Gastroesophageal sphincter (tissue), 4 donors: ENCODE measurements around the gene ARMC3. TPM values are rescaled to one million over a fixed set of nuclear protein-coding genes. Genes with fewer than 3 reads are reported as not detected.

Source experiments
- ATAC-seq: fragments of 150-250 bp; one replicate; pipeline ENCODE4 v1.9.1; 2016; ENCODE audit warnings: mild to moderate bottlenecking, moderate library complexity
- H3K27ac ChIP-seq, 4 donors: fragments of 200-600 bp; sonication (generic) in 3 of 4; 1 replicate in 3 of 4; 2 replicates in 1 of 4; pipeline ENCODE4 v1.5.1; 2016 to 2019
- H3K27me3 ChIP-seq: fragments of 200-600 bp; sonication (generic); one replicate; pipeline ENCODE4 v1.5.1; 2019
- H3K36me3 ChIP-seq, 2 donors: fragments of 200-600 bp; sonication (generic); one replicate each; pipeline ENCODE4 v1.5.1; 2019; ENCODE audit warnings: control low read depth in 1 of 2
- H3K4me1 ChIP-seq, 3 donors: fragments of 200-600 bp; sonication (generic); 1 replicate in 2 of 3; 2 replicates in 1 of 3; pipeline ENCODE4 v1.5.1; 2016 to 2019; ENCODE audit warnings: control low read depth in 2 of 3
- H3K4me3 ChIP-seq, 2 donors: fragments of 200-600 bp; sonication (generic); one replicate each; pipeline ENCODE4 v1.5.1; 2019; ENCODE audit warnings: mild to moderate bottlenecking in 1 of 2, moderate library complexity in 1 of 2
- H3K9me3 ChIP-seq, 3 donors: fragments of 200-600 bp; sonication (generic); one replicate each; pipeline ENCODE4 v1.5.1; 2017 to 2019; ENCODE audit warnings: control low read depth in 2 of 3
- CTCF ChIP-seq, 4 experiments: fragments of 200-600 bp in 2 of 4; fragments of 450-650 bp in 2 of 4; sonication (generic) in 1 of 4; IDR thresholded peaks; one replicate each; pipeline ENCODE4 v1.5.1; 2017 to 2019; ENCODE audit warnings: antibody characterized with exemption in 4 of 4, mild to moderate bottlenecking in 2 of 4, moderate library complexity in 2 of 4
- EP300 ChIP-seq: sonication (generic); formaldehyde crosslinking; IDR thresholded peaks from one replicate; pipeline ENCODE4 v1.6.1; 2017; ENCODE audit warnings: antibody characterized with exemption, mild to moderate bottlenecking
- POLR2A ChIP-seq, 2 donors: fragments of 450-650 bp; IDR thresholded peaks; one replicate each; pipeline ENCODE4 v1.6.1; 2017; ENCODE audit warnings: antibody characterized with exemption in 2 of 2, mild to moderate bottlenecking in 2 of 2, moderate library complexity in 1 of 2
- POLR2AphosphoS5 ChIP-seq: sonication (generic); formaldehyde crosslinking; IDR thresholded peaks from one replicate; pipeline ENCODE4 v1.6.1; 2017; ENCODE audit warnings: antibody characterized with exemption
- whole genome bisulfite sequencing, 2 donors: methylation state at CpG; one replicate each; pipeline ENCODE4 v1.1.5; 2018; ENCODE audit warnings: low coverage in 1 of 2; 5-methylcytosine and 5-hydroxymethylcytosine counted together
- total RNA-seq, 4 donors: library from RNA; depleted of rRNA; stranded (reverse); fragments of >200 nt; gene quantifications; one replicate each; pipeline ENCODE4 v1.1.0, GENCODE V29; 2016

ARMC3 gene
- total RNA-seq, 4 donors from 2014 or later, result not detected

- Histone ChIP-seq H3K36me3 (no peaks in the 10 kb centered on the region), H3K4me3 (no peak overlapping the region), H3K9me3 (no peaks in the 10 kb centered on the region), H3K27ac (no peak overlapping the region), H3K27me3 (no peaks in the 10 kb centered on the region), H3K4me1 (peaks cover 0 to 13% (median 4%) of the 10 kb centered on the region in 3 donors)
- 35 to 37% methylated on average over 2 of the region's 2 CpGs for WGBS, 2 donors
- no peak for TF ChIP-seq EP300
- no peak for TF ChIP-seq POLR2A (IDR thresholded peaks at IDR 0.05)
- TF ChIP-seq CTCF (IDR thresholded peaks at IDR 0.05), result peak; percentile 11 to 47 (median 38)
- no peak for TF ChIP-seq POLR2AphosphoS5
- no peak for ATAC-seq
Observed at GRCh38 chr10:22986771-22987542, 59.1 kb downstream of the ARMC3 start.

- Histone ChIP-seq H3K27ac (no peak overlapping the region), H3K4me1 (peaks cover 0 to 13% (median 4%) of the 10 kb centered on the region in 3 donors), H3K4me3 (no peak overlapping the region), H3K36me3 (no peaks in the 10 kb centered on the region), H3K27me3 (no peaks in the 10 kb centered on the region), H3K9me3 (no peaks in the 10 kb centered on the region)
- TF ChIP-seq EP300 (no peak), POLR2A (IDR thresholded peaks at IDR 0.05) (no peak), CTCF (IDR thresholded peaks at IDR 0.05) (peak; percentile 84 to 96 (median 90)), POLR2AphosphoS5 (peak; percentile 34)
- WGBS, 2 donors, result 1 to 2% methylated on average over 12 of the region's 12 CpGs
- peak; percentile 61 for ATAC-seq
Observed at GRCh38 chr10:22988581-22989360, 60.9 kb downstream of the ARMC3 start.

DNA sequence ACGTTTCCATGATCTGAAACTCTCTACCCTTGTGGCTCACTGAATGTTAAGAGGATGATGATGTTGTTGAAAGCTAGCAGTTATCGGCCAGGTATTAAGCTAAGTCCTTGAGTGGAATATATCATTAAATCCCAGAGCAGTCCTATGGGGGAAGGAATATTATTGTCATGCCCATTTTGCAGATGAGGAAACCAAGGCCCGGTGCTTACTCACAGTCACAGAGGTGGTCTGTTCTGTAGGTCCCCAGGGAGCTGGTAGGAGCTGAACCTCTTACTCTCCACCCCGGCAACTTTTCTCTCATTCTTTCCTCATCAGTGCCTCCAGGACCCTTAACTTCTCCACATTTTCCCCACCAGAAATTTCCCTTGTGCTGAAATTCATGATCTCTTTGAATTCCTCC is 62.6 kb downstream of the ARMC3 start:
- Histone ChIP-seq H3K27me3 (no peaks in the 10 kb centered on the region), H3K9me3 (no peaks in the 10 kb centered on the region), H3K4me1 (peaks cover 0 to 13% (median 4%) of the 10 kb centered on the region in 3 donors), H3K36me3 (no peaks in the 10 kb centered on the region), H3K4me3 (no peak overlapping the region), H3K27ac (no peak overlapping the region)
- 94 to 100% methylated on average over 3 to 4 of the region's 4 CpGs for WGBS, 2 donors
- TF ChIP-seq EP300 (no peak), POLR2AphosphoS5 (no peak), POLR2A (IDR thresholded peaks at IDR 0.05) (no peak)
- ATAC-seq, result no peak

DNA sequence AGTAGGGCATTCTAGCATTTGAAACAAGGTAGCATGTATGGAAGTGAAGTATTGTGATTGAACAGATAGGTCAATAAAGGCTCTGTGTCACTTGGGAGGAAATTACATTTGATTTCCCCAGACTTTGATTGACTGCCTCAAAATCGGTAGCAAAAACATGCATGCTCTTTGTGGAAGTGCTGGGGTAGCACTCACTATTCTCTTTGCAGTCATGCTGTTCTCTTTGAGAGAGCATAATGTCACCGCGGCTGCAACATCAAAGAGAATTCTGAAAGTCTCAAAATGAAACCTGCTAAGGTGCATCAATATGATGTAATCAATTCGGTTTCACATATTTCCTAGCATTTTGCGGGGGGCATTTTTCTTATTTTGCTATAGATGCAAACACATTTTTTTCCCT is 64.2 kb downstream of the ARMC3 start:
- ATAC-seq, result no peak
- TF ChIP-seq POLR2A (IDR thresholded peaks at IDR 0.05) (no peak), POLR2AphosphoS5 (no peak), CTCF (IDR thresholded peaks at IDR 0.05) (no peak), EP300 (no peak)
- Histone ChIP-seq H3K9me3 (no peaks in the 10 kb centered on the region), H3K36me3 (no peaks in the 10 kb centered on the region), H3K4me1 (peaks cover 0 to 10% (median 4%) of the 10 kb centered on the region in 3 donors), H3K4me3 (no peak overlapping the region), H3K27ac (no peak overlapping the region), H3K27me3 (no peaks in the 10 kb centered on the region)
- 53 to 74% methylated on average over 5 of the region's 5 CpGs for WGBS, 2 donors

GRCh38 chr10:22992621-22993020 is 64.8 kb downstream of the ARMC3 start:
- Histone ChIP-seq H3K27ac (no peak overlapping the region), H3K4me3 (no peak overlapping the region), H3K4me1 (peaks cover 0 to 8% (median 4%) of the 10 kb centered on the region in 3 donors), H3K27me3 (no peaks in the 10 kb centered on the region), H3K9me3 (no peaks in the 10 kb centered on the region), H3K36me3 (no peaks in the 10 kb centered on the region)
- no peak for ATAC-seq
- WGBS, 2 donors, result 65 to 90% methylated on average over 3 to 5 of the region's 8 CpGs
- TF ChIP-seq CTCF (IDR thresholded peaks at IDR 0.05) (no peak), POLR2A (IDR thresholded peaks at IDR 0.05) (no peak), POLR2AphosphoS5 (no peak)
